Activated CD4-positive, alpha-beta T cell treated with anti-CD3 and anti-CD28 coated beads, Interleukin-2, amount 50 U/mL, for 1 hour (primary cell): ENCODE results near the gene PNPLA7.
A peak's percentile ranks its signal among the peaks of the same experiment; 100 is the strongest.
"Not testable (repeated sequence)": the region's sequence is repeated elsewhere in the genome, so short reads cannot be mapped to it uniquely, and the experiment has no call there.

ENCODE experiments used
- DNase-seq: peaks from one replicate; pipeline ENCODE4 v3.0.0-alpha.2; 2020

The PNPLA7 gene

GRCh38 chr9:137550231-137550621 lies at the start of gene PNPLA7:
Gene PNPLA7 (minus strand): TSS chr9:137550402. CDS start chr9:137550197, 205 bp downstream.
- DNase-seq: peak; percentile 51

GRCh38 chr9:137598943-137599342 lies 48.7 kb upstream of the PNPLA7 start:
- no peak for DNase-seq

DNA sequence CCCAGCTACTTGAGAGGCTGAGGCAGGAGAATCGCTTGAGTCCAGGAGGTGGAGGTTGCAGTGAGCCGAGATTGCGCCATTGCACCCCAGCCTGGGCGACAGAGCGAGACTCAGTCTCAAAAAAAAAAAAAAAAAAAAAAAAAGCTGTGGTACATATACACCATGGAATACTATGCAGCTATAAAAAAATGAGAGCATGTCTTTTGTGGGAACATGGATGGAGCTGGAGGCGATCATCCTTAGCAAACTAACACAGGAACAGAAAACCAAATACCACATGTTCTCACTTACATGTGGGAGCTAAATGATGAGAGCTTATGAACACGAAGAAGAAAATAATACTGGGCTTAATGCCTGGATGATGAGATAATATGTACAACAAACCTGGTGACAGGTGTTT lies 46.4 kb upstream of the PNPLA7 start:
- DNase-seq: not testable (repeated sequence)

DNA sequence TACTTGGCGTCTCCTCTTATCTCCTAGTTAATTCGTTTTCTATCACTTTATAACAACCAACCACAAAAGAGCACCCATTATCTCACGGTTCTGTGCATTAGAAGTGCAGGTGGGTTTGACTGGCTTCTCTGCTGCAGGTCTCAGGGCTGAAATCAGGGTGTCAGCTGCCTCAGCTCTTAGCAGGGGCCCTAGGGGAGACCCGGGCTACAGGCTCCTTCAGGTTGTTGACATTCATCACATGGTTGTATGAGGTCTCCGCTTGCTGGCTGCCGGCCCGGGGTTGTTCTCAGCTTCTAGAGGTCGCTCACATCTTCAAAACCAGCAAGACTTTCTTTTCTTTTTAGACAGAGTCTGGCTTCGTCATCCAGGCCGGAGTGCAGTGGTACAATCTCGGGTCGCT lies 43.0 kb upstream of the PNPLA7 start:
- no peak for DNase-seq

DNA sequence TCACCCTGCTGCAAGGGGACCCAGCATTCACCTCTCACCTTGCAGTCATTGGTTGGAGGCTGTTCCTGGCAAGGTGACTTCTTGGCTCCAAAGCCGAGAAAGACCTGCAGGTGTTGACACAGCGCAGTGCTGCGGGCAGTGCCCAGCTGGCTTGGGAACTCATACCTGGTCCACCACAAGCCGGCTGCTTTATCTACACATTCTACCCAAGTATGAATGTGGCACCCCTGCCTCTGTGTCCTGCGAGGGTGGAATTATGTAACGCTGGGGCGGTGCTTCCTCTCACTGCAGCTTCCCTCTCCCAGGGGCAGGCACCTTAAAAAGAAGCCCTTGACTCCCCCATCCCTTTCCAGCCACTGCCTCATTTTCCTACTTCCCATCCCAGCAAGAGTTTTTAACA lies 42.6 kb upstream of the PNPLA7 start:
- DNase-seq: no peak

- peak; percentile 88 for DNase-seq
These were observed 40.5 kb upstream of the PNPLA7 start, which contains the start of gene ZMYND19 for GRCh38 chr9:137590469-137591383. Gene ZMYND19 (minus strand): TSS chr9:137590512. CDS start chr9:137590263, 249 bp downstream.

- DNase-seq: no peak
These were observed 39.9 kb upstream of the PNPLA7 start for GRCh38 chr9:137590123-137590468.

DNA sequence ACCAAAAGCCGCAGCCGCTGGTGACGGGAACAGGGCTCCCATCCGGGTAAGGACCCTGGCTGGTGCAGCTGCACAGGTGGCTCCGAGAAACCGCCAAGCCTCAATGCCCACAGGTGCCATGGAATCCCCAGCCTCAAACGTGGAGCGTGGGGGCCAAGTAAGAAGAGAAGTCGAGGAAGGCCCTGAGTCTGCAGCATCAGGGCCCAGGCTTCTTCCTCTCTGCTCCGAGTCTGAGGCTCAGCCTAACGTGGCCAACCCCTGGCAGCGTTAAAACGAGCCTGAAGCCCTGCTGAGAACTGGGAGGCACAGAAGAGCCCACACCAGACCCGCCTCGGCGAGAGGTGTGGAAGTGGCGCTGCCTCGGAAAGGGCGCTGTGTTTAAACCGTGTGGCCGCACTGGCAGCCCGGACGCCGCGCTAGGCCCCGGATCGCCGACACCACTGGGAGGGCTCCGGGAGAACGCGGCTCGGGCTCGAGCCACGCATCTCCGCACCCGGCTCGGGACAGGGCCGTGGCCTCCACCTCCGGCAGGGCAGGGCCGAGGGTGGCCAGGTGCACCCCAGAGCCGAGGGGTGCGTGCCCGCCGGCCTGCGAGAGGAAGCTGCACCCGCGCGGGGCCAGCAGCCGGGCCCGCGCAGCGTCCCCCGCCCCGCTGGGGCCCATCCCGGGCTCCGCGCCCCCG lies 39.4 kb upstream of the PNPLA7 start:
- DNase-seq: peak; percentile 8

- no peak for DNase-seq
These were observed 38.7 kb upstream of the PNPLA7 start for GRCh38 chr9:137588891-137589290.

DNA sequence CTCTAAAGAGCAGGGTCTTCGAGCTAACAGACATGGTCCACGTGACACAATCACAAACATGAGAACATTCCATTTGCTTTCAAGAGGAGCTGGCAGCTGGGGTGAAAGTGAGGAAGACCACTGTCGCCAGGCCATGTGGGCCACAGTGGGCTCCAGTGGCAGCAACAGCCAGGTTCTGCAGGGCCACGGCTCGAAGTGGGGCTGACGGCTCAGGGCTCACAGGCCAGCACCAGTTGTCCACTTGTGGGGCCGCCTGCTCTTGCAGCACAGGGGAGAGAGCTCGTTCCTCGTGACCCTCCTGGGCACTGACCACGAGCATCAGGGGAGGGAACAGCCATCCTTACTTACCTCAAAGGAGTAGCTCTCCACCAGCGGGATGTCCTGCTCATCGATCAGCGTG lies 38.1 kb upstream of the PNPLA7 start:
- DNase-seq: no peak

- DNase-seq: no peak
These were observed 36.7 kb upstream of the PNPLA7 start for GRCh38 chr9:137586854-137587253.

GRCh38 chr9:137583957-137584356 lies 33.8 kb upstream of the PNPLA7 start:
- no peak for DNase-seq

GRCh38 chr9:137583347-137583746 lies 33.1 kb upstream of the PNPLA7 start:
- no peak for DNase-seq

GRCh38 chr9:137582286-137582860 lies 32.2 kb upstream of the PNPLA7 start:
- DNase-seq: no peak

DNA sequence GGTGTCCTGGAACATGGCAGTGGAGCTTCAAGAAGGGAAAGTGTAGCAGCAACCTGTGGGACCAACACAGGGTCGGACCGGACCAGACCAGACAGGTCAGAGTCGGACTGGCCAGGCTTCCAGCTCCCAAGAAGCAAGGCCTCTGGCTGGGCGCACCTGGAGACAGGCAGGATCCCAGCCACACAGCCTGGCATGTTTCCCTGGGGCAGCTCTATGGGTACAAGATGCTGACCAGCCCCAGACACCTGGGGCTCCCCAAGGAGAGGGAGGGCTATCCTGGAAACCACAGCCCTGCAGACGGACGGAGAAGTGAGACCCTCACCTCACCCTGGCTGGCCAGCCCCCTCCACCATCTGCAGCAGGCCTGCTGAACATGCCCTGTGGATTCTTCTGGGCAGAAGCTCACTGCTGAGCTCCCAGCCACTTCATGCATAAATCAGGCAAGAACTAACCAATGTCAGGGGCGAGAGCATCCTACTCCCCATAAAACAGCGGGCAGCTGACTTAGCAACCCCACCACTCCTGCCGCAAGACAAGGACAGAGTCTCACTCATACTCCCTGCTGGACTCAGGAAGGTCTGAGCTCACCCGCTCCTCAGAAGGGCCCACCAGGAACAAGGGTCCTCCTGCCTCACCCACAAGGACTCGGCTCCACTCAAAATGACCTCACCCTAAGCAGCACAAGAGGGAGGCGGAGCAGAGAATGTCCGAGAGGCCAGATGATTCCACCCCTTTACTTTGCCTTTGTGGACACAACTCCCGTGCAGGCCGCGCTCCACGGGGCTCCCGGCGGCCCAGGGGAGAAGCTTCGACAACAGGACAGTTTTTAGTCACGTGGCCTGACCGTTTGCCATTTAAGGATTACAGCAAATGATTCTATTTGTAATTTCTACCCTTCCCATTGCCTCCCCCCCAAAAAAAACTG lies 31.4 kb upstream of the PNPLA7 start:
- DNase-seq: no peak

GRCh38 chr9:137580954-137581322 lies 30.7 kb upstream of the PNPLA7 start:
- no peak for DNase-seq

DNA sequence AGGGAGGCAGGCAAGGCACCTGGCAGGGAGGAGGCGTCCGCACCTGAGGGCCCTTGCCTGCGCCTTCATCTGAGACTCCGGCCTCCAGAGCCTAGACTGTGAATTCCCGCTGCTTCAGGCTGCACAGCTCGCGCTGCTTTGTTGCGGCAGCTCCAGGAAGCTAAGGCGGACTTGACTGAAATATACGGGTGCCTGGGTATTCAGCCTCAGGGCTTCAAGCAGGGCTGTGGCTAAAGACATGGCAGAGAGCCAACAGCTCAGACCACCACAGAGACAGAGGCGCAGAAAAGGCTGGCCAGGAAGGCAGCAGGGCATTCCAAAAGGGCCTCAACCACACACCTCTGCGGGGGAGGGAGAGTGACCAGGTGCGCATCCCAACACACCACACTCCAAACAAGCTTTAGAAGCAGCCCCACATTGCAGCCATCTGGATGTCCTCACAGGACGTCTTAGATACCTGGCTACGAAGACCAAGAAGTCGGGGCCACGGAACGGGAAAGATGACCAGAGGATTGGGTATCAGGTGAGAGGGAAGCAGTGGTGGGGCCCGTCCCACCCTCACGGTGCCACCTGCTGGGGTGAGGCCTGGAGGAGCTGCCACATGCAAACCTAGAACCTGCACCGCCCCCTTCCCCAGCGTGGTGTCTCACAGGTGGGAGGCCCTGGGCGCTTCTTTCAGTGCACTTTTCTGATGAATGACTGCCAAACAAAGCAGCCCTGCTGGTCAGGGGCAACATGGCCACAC lies 30.2 kb upstream of the PNPLA7 start:
- DNase-seq: no peak

DNA sequence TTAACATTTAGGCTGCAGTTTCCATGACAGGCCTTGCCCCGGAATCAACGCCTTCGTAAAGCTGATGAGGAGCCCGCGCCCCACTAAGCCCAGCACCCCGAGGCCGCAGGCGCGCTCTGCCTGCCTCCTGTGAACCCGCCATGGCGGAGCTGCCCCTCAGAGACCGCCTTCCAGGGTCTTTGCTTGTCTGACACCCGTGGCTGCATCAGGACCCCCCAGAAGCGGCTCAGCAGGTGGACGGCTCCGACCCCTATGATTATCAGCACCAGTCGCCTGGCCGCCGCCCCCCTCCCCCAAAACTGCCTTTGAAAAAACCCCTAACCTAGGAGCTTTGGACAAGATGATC lies 29.0 kb upstream of the PNPLA7 start:
- DNase-seq: no peak

- peak; percentile 96 for DNase-seq
These were observed 28.5 kb upstream of the PNPLA7 start, which contains the start of gene DPH7 for GRCh38 chr9:137578518-137579258. Gene DPH7 (minus strand): TSS chr9:137578925. CDS start chr9:137578777, 148 bp downstream.

GRCh38 chr9:137575716-137576411 lies 25.7 kb upstream of the PNPLA7 start:
- no peak for DNase-seq

DNA sequence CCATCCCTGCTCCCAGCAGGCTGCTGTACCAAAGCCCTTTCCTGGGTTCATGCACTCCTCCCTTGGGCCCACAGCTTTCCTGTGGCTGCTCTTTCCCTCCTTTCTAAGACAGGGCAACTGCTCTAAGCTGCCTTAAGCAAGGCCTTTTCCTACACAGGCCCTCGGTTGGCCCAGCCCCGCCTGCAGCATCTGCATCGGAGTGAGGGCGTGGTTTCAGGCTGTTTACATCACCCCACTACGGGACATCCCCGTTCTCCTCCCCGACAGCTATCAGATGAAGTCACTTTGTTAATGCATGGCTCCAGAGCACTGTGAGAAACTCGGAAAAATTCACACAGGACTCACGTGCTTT lies 25.1 kb upstream of the PNPLA7 start:
- DNase-seq: no peak
